ENCODE measurements around the gene S100A13.
"Not testable (repeated sequence)": the region's sequence is repeated elsewhere in the genome, so short reads cannot be mapped to it uniquely, and the experiment has no call there.

The S100A13 gene

DNA sequence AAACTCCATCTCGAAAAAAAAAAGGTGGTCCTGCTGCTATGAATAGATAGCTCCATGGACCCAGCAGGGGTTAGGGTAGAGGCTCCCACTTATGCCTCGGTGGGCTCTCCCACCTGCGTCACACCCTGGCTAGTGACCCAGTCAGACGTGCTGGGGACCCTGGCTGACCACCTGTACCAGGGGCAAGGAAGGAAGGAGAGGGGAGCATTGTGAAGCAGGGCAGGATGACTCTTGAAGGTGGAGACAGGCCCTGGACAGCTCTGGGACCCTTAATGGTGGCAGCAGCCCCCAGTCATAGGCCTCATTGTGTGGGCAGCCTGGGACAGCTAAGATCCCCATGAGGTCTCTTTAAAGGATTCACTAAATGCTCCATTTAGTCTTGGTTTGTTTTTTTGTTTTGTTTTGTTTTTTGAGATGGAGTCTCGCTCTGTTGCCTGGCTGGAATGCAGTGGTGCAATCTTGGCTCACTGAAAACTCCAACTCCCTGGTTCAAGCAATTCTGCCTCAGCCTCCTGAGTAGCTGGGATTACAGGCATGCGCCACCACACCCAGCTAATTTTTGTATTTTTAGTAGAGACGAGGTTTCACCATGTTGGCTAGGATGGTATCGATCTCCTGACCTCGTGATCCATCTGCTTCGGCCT lies 20.8 kb upstream of the S100A13 start:
- DNase-seq (ENCODE audit: low spot score): peak; percentile 40

DNA sequence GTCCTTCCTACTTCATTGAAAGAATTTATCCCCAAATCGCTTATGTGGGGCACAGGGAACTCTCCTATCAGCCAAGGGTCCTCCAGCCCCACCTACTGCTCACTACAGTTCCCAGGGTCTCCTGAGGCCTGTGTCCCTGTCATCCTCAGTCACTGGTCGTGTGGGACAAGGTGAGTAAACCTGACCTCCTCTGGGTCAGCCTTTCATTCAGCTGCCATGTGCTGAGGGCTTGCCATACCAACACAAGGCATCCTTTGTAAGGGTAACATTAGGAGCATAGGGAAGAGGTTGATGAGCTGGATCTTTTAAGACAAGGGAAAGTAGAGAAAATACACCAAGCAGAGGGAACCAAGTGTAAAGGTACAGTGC lies 20.0 kb upstream of the S100A13 start:
- peak; percentile 13 for DNase-seq (ENCODE audit: low spot score)

DNA sequence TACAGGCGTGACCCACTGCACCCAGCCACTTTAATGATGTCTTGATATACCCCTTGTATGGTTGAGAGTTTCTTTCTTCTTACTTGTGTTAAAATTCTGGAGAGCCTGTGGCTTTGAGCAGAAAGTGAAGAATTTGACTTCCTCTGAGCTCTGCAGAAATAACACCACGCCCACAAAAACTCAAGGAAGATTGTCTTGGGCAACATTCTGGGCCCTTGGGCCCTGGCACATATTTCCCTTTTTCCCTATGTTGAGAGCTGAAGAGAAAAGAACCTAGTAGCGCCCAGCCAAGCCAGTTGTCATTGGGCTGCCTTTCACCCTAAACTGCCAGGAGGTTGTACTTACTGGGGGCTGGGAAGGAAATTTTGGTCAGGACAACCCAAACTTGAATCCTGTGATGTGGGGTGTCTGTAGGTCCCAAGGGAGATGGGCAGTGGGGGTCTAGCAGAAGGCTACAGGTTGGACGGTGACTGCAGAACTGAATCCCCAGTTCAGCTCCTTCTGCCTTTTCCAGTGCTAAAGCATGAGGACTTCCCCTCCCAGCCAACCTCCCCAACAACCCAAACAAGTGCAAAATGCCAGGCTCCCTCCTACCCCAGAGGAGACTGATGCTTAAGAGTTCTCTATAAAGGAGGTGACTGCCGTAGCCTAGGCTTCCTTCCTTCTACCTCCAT lies 19.5 kb upstream of the S100A13 start:
- no peak for DNase-seq (ENCODE audit: low spot score)

DNA sequence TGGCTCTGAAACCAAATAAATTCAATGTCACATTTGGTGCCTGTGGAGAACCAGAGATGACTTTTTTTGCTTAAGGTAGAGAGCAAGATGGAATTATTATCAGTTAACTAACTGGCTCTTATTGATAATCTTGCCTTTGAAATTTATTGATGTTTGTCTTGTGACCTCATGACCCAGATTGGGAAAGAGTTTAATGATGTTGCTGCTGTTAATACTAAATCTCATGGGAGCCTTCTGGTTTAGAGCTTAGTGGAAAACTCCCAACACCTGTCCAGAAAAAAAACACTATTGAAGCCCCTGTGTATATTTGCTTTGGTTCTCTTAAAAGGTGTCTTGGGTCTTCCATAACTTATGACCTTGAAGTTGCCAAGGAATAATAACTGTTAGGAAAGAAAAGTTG lies 16.5 kb upstream of the S100A13 start:
- DNase-seq (ENCODE audit: low spot score): no peak

DNA sequence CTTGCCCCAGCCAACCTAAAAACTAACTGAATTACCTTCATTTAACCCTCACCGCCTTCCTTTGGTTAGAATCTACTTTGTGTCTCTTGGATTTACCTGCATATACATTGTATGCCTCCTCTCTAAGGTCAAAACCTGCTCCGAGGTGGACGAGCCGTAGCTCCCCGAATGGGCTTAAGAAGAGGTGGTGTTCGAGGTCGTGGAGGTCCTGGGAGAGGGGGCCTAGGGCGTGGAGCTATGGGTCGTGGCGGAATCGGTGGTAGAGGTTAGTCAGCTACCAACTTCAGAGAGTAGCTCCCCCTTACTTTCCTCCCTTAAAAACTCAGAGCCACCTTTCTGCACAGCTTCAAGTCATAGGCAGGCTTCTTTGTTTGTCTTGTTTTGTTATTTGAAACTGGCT lies 15.8 kb upstream of the S100A13 start:
- no peak for DNase-seq (ENCODE audit: low spot score)

DNA sequence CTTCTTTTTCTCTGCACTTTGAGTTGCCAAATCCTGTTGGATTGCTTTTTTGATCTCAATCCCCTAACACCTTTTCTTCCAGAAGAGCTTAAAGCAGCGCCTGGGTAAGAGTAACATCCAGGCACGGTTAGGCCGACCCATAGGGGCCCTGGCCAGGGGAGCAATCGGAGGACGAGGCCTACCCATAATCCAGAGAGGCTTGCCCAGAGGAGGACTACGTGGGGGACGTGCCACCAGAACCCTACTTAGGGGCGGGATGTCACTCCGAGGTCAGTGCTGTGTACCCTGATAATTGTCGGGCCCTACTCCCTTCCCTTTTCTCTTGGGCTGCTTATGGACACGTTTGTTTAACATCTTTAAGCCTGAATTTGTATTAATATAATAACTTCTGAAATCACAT lies 14.9 kb upstream of the S100A13 start:
- no peak for DNase-seq (ENCODE audit: low spot score)

DNA sequence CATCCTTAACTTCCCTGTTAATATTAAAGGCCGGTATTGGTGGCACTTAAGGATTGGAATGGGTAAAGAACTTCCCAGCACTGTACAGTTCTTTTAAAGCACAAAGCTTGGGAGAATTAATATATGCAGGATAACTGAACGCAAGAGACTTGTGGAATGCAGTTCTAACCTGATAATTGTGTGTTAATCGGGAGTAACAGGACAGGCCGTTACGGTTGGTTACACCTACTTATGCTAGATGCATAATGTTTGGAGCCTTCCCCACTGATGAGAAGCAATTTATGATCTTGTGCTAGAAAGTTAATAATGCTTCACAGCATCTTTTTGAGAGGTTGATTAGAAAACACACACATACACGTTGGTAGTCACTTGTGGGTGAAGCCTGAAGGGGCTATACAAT lies 13.6 kb upstream of the S100A13 start:
- DNase-seq (ENCODE audit: low spot score): no peak

DNA sequence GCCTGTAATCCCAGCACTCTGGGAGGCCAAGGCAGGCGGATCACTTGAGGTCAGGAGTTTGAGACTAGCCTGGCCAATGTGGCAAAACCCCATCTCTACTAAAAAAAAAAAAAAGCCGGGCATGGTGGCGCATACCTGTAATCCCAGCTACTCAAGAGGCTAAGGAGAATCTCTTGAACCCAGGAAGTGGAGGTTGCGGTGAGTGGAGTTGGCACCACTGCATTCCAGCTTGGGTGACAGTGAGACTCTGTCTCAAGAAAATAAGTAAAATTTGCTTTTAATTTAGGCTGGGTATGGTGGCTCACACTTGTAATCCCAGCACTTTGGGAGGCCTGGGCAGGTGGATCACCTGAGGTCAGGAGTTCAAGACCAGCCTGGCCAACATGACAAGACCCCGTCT lies 12.9 kb upstream of the S100A13 start:
- DNase-seq (ENCODE audit: low spot score): not testable (repeated sequence)

DNA sequence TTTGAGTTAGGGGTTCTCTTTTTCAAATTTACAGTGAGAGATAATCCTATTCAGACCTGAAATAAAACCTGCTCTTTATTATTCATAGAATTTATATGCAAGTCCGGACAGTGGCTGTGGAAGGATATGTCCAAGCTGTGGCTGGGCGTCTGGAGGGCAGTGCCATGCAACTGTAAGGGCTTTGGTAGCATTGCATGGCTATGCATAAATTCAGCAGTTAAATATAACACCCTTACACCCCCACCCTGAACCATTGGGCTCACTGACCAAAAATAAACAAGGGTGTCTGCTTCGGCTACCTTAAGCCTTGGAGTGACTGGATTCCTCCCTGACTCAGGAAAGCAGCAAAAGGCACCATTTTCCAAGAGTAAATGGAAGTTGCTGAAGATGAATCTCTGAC lies 12.0 kb upstream of the S100A13 start:
- DNase-seq (ENCODE audit: low spot score): no peak

DNA sequence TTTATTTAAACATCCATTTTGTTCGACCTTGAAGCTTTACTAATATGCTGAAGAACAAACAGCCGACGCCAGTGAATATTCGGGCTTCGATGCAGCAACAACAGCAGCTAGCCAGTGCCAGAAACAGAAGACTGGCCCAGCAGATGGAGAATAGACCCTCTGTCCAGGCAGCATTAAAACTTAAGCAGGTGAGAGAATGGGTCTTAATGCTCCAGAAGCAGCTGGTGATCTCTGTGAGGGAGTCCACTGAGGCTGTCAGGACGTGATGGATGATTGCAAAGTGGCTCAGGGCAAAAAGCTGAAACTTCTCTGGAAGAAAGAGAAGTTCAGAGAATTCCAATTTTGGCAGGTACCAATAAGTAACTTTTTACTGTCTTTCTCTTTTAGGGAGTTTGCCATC lies 11.0 kb upstream of the S100A13 start:
- no peak for DNase-seq (ENCODE audit: low spot score)

DNA sequence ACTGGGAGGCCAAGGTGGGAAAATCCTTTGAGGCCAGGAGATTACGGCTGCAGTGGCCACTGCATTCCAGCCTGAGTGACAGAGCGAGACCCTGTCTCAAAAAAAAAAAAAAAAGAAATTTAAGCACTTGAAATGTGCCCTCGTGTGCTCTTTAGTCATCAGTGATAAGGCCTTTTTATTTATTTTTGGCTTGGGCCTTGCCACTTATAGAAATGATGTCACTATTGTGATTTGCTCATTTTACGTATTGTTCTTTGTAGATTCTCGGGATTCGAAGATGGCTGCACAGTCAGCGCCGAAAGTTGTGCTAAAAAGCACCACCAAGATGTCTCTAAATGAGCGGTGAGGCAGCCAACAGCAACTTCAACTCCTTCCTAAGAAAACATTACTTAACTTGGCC lies 9.0 kb upstream of the S100A13 start:
- DNase-seq (ENCODE audit: low spot score): no peak

DNA sequence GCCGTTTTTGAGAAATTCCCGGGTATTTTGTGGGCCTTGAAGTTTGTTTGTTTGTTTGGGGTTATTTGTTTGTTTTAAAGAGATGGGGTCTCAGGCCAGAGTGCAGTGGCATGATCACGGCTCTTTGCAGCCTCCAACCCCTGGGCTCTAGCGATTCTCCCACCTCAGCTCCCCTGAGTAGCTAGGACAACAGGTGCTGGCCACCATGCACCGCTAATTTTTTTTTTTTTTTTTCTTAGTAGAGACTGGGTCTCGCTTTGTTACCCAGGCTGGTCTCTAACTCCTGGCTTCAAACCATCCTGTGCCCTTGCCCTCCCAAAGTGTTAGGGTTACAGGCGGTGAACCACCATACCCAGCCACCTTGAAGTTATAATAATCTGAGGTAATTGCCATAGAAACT lies 8.6 kb upstream of the S100A13 start:
- DNase-seq (ENCODE audit: low spot score): no peak

DNA sequence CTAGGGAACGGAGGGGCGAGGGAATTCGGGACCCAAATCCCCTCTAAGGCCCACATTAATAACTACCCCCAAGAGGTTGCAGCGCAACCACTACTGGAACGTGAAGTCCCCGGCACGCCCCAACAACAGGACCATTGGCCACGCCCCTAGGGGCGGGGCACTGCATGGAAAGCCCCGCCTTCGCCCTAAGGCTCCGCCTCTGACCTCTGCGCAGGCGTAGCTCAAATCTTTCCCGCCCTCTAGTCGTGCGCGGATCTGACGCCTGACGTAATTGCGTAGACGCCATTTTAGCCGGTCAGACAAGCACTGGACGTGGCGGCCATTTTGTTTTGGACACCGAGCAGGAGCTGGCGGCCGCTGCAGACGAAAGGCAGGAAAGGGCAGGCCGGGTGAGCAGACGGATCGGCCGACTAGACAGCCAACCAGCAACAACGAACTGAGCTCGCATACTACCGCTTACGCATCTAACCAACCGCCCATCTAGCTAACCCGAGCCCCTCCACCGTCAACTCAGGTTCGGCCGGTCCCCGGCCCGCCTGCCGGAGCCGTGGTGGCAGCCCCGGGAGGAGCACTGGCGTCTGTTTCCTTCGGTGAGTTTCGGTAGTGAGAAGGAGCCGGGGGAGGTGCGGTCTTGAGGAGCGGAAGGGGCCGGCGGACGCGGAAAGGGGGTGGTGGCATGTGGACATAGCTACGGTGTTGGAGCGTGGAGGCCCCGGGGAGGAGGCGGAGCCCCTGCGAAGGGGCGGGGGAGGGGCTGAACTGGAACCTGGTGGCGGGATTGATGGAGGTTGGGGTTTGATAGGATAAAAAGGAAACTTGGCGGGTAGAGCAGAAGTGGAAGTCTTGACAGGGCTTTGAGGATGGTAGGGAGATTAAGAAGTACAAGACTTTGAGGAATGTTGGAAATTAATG lies 6.7 kb upstream of the S100A13 start, which contains the start of gene CHTOP:
Gene CHTOP, plus strand, starts transcription at position 313 of the 912 bp plus-strand sequence. CDS start 2,523 bp downstream, outside the sequence.
- DNase-seq (ENCODE audit: low spot score): peak; percentile 99

DNA sequence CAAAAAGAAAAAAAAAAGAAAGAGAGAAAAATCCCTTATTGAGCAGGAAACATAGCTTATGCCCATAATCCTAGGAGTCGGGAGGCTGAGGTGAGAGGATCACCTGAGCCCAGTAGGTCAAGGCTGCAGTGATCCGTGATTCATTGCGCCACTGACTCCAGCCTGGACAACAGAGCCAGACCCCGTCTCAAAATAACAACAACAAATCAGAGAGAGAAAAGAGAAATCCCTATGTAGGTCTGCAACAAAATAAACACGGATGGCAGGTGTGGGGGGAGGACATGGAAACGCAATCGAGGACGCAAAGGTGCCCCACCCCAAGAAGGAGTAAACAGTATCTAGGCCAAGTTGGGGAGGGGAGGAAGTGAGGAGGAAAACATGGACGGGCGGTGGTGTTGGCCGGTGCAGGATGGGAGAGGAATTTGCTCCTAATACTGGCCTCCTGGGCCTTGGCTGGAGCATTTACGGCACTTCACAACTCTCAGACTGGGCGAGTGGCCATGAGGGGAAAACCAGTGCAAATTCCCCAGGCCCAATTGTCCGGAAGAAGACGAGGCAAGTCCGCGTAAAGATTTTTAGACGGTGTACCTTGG lies 6.0 kb upstream of the S100A13 start:
- DNase-seq (ENCODE audit: low spot score): no peak

DNA sequence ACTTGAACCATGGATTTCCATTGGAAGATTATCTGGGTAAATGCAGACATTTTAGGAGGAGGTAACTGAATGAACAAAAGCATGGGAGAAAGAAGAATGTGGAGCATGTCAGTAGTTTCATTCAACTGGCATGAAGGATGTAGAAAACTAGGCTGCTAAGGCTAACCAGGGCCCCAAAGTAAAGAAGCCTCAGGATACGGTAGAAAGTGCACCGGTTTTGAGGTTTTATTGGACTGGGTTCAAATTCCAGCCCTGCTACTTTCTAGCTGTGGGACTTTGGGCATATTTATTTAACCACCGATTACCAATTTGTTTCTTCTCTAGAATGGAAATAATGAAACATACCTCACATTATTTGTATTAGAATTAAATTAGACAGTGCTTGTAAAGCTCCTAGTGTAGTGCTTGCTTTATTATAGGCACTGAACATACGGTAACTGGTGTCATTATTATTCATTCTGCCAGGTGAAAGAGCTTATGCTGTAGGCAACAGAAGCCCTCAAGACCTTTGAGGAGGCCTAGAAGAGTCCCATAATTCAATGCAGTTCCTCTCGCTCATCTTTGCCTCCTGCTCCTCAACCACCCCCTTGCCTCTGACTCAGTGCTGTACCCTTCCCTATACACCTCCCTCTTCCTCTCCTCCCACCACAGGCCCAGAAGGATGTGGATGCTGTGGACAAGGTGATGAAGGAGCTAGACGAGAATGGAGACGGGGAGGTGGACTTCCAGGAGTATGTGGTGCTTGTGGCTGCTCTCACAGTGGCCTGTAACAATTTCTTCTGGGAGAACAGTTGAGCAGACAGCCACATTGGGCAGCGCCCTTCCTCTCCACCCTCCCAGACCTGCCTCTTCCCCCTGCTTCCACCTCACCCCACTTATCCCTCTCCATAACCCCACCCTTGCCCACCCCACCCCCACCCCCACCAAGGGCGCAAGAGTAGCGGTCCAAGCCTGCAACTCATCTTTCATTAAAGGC lies 4.0 kb upstream of the S100A13 start:
- peak; percentile 18 for DNase-seq (ENCODE audit: low spot score)

DNA sequence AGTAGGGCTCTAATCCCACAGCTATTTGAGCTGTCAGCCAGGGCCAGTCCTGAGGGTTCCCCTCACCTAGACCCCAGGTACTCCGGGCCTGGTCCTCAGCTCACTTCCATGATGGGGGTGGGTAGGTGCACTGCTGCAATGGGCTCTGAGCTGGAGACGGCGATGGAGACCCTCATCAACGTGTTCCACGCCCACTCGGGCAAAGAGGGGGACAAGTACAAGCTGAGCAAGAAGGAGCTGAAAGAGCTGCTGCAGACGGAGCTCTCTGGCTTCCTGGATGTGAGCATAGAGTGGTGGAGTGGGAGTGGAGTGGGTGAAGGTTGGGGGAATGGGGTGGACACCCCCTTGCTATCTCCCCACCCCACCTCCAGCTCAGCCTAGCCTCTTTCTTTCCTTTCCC lies 3.1 kb upstream of the S100A13 start:
- DNase-seq (ENCODE audit: low spot score): no peak

DNA sequence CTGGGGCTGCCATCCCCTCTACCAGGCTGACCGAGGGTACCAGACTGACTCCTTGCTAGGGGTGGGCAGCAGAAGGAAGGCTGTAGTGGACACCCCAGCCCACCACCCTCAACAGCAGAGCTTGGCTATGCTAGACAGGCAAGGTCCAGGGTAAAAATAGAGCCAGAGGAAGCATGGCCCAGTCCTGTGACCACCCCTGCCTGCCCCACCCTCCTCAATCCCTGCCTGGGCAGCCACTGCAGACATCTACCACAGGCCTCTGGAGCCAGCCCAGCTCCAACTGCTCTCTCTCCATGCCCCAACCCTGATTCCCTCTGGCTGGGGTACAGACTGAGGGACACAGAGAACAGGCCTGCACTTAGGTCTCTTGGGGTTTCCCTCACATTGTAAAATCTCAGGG lies 2.7 kb upstream of the S100A13 start:
- no peak for DNase-seq (ENCODE audit: low spot score)

DNA sequence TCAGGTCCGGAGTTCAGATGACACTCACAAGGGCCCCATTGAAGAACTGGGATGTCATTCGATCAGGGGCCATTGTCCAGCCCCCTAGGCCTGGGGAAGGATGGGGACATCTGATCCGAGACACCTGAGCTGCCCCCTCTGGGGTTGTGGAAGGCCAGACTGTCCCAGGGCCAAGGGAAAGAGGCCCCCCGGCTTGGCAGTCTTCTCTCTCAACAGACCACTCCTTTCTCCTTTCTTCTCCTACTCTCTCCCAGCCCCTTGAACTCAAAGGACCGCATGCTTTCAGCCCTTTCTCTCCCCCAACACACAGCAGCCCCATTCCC lies 2.0 kb upstream of the S100A13 start:
- DNase-seq (ENCODE audit: low spot score): no peak

DNA sequence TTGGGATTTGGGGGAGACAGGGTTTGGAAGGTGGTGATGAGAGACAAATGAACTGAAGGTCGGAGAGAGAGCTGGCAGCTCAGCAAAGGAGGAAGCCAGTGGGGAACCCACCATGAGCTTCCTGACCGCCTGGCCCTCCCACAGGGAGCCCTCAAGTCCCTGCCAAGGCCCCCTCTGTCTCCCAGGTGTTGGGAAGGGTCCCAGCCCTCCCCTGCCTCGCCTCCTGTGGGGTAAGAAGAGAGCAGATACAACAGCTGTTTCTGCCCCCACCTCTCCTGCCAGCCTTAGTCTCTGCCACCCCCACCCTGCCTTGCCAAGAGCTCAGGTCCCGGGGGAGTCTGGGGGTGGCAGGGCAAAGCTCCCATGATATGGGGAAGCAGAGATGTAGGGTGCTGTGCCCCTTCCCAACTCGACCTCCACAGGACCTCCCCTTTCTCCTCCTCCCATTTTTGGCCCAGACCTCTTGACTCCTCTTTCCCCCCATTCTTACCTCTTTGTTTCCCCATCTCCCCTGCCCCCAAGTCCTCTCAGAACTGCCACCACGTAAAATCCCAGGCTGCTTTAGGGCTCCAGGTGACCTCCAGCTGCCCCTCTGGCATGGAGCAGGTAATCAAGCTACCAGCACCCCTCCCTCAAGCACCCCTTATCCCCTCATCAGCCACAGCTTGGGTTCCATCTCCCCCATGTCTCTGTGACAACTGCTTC lies 1.5 kb upstream of the S100A13 start:
- no peak for DNase-seq (ENCODE audit: low spot score)

DNA sequence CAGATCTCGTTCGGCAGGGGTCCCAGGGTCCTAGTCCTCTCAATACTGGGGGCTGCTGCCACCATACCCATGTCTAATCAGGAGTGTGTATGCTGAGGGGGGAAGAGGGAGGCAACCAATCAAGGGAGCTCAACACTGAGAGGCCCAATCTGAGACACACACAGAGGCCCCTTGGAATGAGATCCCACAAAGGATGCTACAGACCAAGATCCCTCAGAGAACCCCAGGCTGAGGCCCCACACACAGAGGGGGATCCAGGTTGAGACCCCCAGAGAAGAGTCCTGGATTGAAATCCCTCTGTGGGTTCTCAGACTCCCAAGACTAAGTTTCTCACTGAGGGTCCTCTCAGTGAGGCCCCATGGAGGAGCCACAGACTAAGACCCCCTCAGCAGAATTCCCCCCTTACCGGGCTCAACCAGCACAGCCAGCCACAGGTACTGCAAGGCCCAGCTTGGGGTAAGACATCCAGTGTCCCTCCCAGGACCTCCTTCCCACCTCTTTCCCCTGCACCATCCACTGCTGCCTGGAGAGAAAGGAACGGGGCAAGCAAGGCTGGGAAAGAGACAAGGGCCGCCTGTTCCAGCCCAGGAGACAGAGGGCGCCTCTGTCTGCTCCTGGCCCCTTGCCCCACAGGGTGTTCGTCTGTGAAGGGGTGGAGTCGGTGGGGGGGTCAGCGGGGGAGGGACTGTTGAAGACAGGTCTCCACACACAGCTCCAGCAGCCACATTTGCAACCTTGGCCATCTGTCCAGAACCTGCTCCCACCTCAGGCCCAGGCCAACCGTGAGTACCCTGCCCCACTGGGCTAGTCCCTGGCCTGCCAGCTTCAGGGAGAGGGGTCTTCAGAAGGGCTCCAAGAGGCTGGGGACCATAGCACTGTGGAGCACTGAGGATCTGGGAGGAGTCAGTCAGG lies 666 bp upstream of the S100A13 start, which contains the start of gene S100A1:
Gene S100A1, plus strand, starts transcription at position 720 of the 912 bp plus-strand sequence. CDS start 2,088 bp downstream, outside the sequence.
- peak; percentile 52 for DNase-seq (ENCODE audit: low spot score)

Data from kidney tubule cell (primary cell).